ENCODE results near the gene PSMG3. TPM values are rescaled to one million over a fixed set of nuclear protein-coding genes. Genes with fewer than 3 reads are reported as not detected.

The PSMG3 gene
- total and polyA plus RNA-seq, 2 donors from 2014 or later: 29.7 to 66.6 TPM

GRCh38 chr7:1525409-1525808 is 44.4 kb downstream of the PSMG3 start:
- intact Hi-C loops (cut with DNase I): no loop called here
- no peak for FAIRE-seq

GRCh38 chr7:1523844-1524243 is 46.0 kb downstream of the PSMG3 start:
- no peak overlapping the region for H3K27ac ChIP-seq (ENCODE audit: low read depth in 2 of 2, low read length in 2 of 2)
- no peak for FAIRE-seq
- no peak overlapping the region for H3K9ac ChIP-seq (ENCODE audit: low read length in 3 of 3)
- no peaks in the 10 kb centered on the region for H3K4me1 ChIP-seq (ENCODE audit: control insufficient read depth in 2 of 3, insufficient read depth in 2 of 3, low read depth in 1 of 3, low read length in 3 of 3)
- DNase-seq: no peak
- no peaks in the 10 kb centered on the region for H3K27me3 ChIP-seq (ENCODE audit: control insufficient read depth, insufficient read depth, low read length)
- H3K4me3 ChIP-seq (ENCODE audit: low read length in 3 of 3): no peak overlapping the region
- intact Hi-C loops (cut with DNase I): no loop called here
- no peaks in the 10 kb centered on the region for H3K9me3 ChIP-seq (ENCODE audit: control insufficient read depth in 2 of 3, insufficient read depth in 1 of 3, low read length in 3 of 3)
- TF ChIP-seq CTCF (IDR thresholded peaks at IDR 0.05; ENCODE audit: borderline replicate concordance, extremely low read depth, insufficient read depth): no peak
- no peaks in the 10 kb centered on the region for H3K36me3 ChIP-seq (ENCODE audit: control insufficient read depth in 2 of 3, insufficient read depth in 3 of 3, low read length in 3 of 3)

More at GRCh38 chr7:1525409-1525808, 44.4 kb downstream of the PSMG3 start:
- no peak for TF ChIP-seq CTCF (IDR thresholded peaks at IDR 0.05; ENCODE audit: borderline replicate concordance, extremely low read depth, insufficient read depth)
- DNase-seq: no peak
- Histone ChIP-seq H3K36me3 (ENCODE audit: control insufficient read depth in 2 of 3, insufficient read depth in 3 of 3, low read length in 3 of 3) (no peaks in the 10 kb centered on the region), H3K9me3 (ENCODE audit: control insufficient read depth in 2 of 3, insufficient read depth in 1 of 3, low read length in 3 of 3) (no peaks in the 10 kb centered on the region), H3K27ac (ENCODE audit: low read depth in 2 of 2, low read length in 2 of 2) (no peak overlapping the region), H3K27me3 (ENCODE audit: control insufficient read depth, insufficient read depth, low read length) (no peaks in the 10 kb centered on the region), H3K9ac (ENCODE audit: low read length in 3 of 3) (no peak overlapping the region), H3K4me1 (ENCODE audit: control insufficient read depth in 2 of 3, insufficient read depth in 2 of 3, low read depth in 1 of 3, low read length in 3 of 3) (no peaks in the 10 kb centered on the region), H3K4me3 (ENCODE audit: low read length in 3 of 3) (no peak overlapping the region)

GRCh38 chr7:1523208-1523607 is 46.6 kb downstream of the PSMG3 start:
- Histone ChIP-seq H3K4me1 (ENCODE audit: control insufficient read depth in 2 of 3, insufficient read depth in 2 of 3, low read depth in 1 of 3, low read length in 3 of 3) (no peaks in the 10 kb centered on the region), H3K4me3 (ENCODE audit: low read length in 3 of 3) (no peak overlapping the region), H3K27me3 (ENCODE audit: control insufficient read depth, insufficient read depth, low read length) (no peaks in the 10 kb centered on the region), H3K9ac (ENCODE audit: low read length in 3 of 3) (no peak overlapping the region), H3K36me3 (ENCODE audit: control insufficient read depth in 2 of 3, insufficient read depth in 3 of 3, low read length in 3 of 3) (no peaks in the 10 kb centered on the region), H3K27ac (ENCODE audit: low read depth in 2 of 2, low read length in 2 of 2) (no peak overlapping the region), H3K9me3 (ENCODE audit: control insufficient read depth in 2 of 3, insufficient read depth in 1 of 3, low read length in 3 of 3) (no peaks in the 10 kb centered on the region)
- FAIRE-seq: no peak
- DNase-seq: peak in 2 of 5 donors; percentile 41 to 71
- TF ChIP-seq CTCF (IDR thresholded peaks at IDR 0.05; ENCODE audit: borderline replicate concordance, extremely low read depth, insufficient read depth): no peak
- intact Hi-C loops (cut with DNase I): no loop called here

- no peak overlapping the region for H3K4me3 ChIP-seq (ENCODE audit: low read length in 3 of 3)
- no peaks in the 10 kb centered on the region for H3K9me3 ChIP-seq (ENCODE audit: control insufficient read depth in 2 of 3, insufficient read depth in 1 of 3, low read length in 3 of 3)
- no peaks in the 10 kb centered on the region for H3K36me3 ChIP-seq (ENCODE audit: control insufficient read depth in 2 of 3, insufficient read depth in 3 of 3, low read length in 3 of 3)
- FAIRE-seq: no peak
- no peak for DNase-seq
- no peaks in the 10 kb centered on the region for H3K27me3 ChIP-seq (ENCODE audit: control insufficient read depth, insufficient read depth, low read length)
- H3K27ac ChIP-seq (ENCODE audit: low read depth in 2 of 2, low read length in 2 of 2): no peak overlapping the region
- H3K4me1 ChIP-seq (ENCODE audit: control insufficient read depth in 2 of 3, insufficient read depth in 2 of 3, low read depth in 1 of 3, low read length in 3 of 3): no peaks in the 10 kb centered on the region
- intact Hi-C loops (cut with DNase I): no loop called here
- H3K9ac ChIP-seq (ENCODE audit: low read length in 3 of 3): no peak overlapping the region
- no peak for TF ChIP-seq CTCF (IDR thresholded peaks at IDR 0.05; ENCODE audit: borderline replicate concordance, extremely low read depth, insufficient read depth)
Measured at GRCh38 chr7:1521456-1521855, 48.4 kb downstream of the PSMG3 start.

All from kidney (tissue), 14 donors.